ENCODE data around the gene C6orf136. TPM values are rescaled to one million over a fixed set of nuclear protein-coding genes. Genes with fewer than 3 reads are reported as not detected.

The C6orf136 gene
- total and polyA plus RNA-seq, 7 donors: 7.8 to 60.8 (median 36.7) TPM

GRCh38 chr6:30689985-30690384 is 43.1 kb downstream of the C6orf136 start:
- 45 to 72% methylated on average over 4 of the region's 4 CpGs for WGBS, 2 donors
- no peaks in the 10 kb centered on the region for H3K9me3 ChIP-seq
- no peak for DNase-seq
- no peak for TF ChIP-seq EP300 (IDR thresholded peaks at IDR 0.05)
- TF ChIP-seq POLR2A (IDR thresholded peaks at IDR 0.05): no peak
- TF ChIP-seq POLR2AphosphoS5 (IDR thresholded peaks at IDR 0.05): no peak
- TF ChIP-seq, protein P1, sequence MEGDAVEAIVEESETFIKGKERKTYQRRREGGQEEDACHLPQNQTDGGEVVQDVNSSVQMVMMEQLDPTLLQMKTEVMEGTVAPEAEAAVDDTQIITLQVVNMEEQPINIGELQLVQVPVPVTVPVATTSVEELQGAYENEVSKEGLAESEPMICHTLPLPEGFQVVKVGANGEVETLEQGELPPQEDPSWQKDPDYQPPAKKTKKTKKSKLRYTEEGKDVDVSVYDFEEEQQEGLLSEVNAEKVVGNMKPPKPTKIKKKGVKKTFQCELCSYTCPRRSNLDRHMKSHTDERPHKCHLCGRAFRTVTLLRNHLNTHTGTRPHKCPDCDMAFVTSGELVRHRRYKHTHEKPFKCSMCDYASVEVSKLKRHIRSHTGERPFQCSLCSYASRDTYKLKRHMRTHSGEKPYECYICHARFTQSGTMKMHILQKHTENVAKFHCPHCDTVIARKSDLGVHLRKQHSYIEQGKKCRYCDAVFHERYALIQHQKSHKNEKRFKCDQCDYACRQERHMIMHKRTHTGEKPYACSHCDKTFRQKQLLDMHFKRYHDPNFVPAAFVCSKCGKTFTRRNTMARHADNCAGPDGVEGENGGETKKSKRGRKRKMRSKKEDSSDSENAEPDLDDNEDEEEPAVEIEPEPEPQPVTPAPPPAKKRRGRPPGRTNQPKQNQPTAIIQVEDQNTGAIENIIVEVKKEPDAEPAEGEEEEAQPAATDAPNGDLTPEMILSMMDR (IDR thresholded peaks at IDR 0.05): no peak
- H3K4me3 ChIP-seq: peak overlapping the region in 3 of 4 donors; percentile 59 to 68 (median 62)
- peak overlapping the region; percentile 94 to 99 (median 98) for H3K27ac ChIP-seq
- intact Hi-C loops (cut with DNase I): no loop called here
- no peaks in the 10 kb centered on the region for H3K27me3 ChIP-seq
- H3K36me3 ChIP-seq: no peaks in the 10 kb centered on the region
- H3K4me1 ChIP-seq: peaks cover 0 to 51% (median 44%) of the 10 kb centered on the region in 4 donors

GRCh38 chr6:30690403-30691207 is 43.7 kb downstream of the C6orf136 start, which contains the start of gene NRM:
Gene NRM (minus strand): TSS chr6:30690984. CDS start chr6:30690974, 10 bp downstream.
- peaks cover 0 to 45% (median 38%) of the 10 kb centered on the region in 4 donors for H3K4me1 ChIP-seq
- TF ChIP-seq POLR2A (IDR thresholded peaks at IDR 0.05) (peak in 1 of 2 donors; percentile 30), EP300 (IDR thresholded peaks at IDR 0.05) (no peak), POLR2AphosphoS5 (IDR thresholded peaks at IDR 0.05) (peak; percentile 41 to 83 (median 76))
- TF ChIP-seq, protein P1 (IDR thresholded peaks at IDR 0.05): no peak
- H3K27me3 ChIP-seq: no peaks in the 10 kb centered on the region
- H3K27ac ChIP-seq: peak within 1 kb of the TSS; percentile 94 to 99 (median 98)
- peak; percentile 97 for DNase-seq
- H3K9me3 ChIP-seq: no peaks in the 10 kb centered on the region
- intact Hi-C loops (cut with DNase I): no loop called here
- WGBS, 2 donors: 1% methylated on average over 40 of the region's 40 CpGs
- no peaks in the 10 kb centered on the region for H3K36me3 ChIP-seq
- peak within 1 kb of the TSS; percentile 59 to 71 (median 65) for H3K4me3 ChIP-seq

- TF ChIP-seq POLR2AphosphoS5 (IDR thresholded peaks at IDR 0.05): no peak
- TF ChIP-seq, protein P1 (IDR thresholded peaks at IDR 0.05): no peak
- TF ChIP-seq POLR2A (IDR thresholded peaks at IDR 0.05): no peak
- intact Hi-C loops (cut with DNase I): no loop called here
- Histone ChIP-seq H3K4me1 (peaks cover 0 to 40% (median 33%) of the 10 kb centered on the region in 4 donors), H3K27ac (peak overlapping the region; percentile 94 to 99 (median 98)), H3K36me3 (no peaks in the 10 kb centered on the region), H3K27me3 (no peaks in the 10 kb centered on the region), H3K9me3 (no peaks in the 10 kb centered on the region), H3K4me3 (peak overlapping the region; percentile 59 to 71 (median 65))
- DNase-seq: no peak
- WGBS, 2 donors: 12 to 26% methylated on average over 8 of the region's 8 CpGs
Observed at GRCh38 chr6:30691208-30691847, 44.4 kb downstream of the C6orf136 start.

- intact Hi-C loops (cut with DNase I): no loop called here
- Histone ChIP-seq H3K4me3 (no peak overlapping the region), H3K4me1 (peaks cover 0 to 3% (median 1%) of the 10 kb centered on the region in 4 donors), H3K27me3 (no peaks in the 10 kb centered on the region), H3K36me3 (peaks cover 0 to 23% (median 0%) of the 10 kb centered on the region in 4 donors), H3K9me3 (no peaks in the 10 kb centered on the region), H3K27ac (no peak overlapping the region)
- WGBS, 2 donors: 92 to 97% methylated on average over 5 of the region's 5 CpGs
- TF ChIP-seq, protein P1 (IDR thresholded peaks at IDR 0.05): no peak
- DNase-seq: no peak
Observed at GRCh38 chr6:30696432-30696831, 49.5 kb downstream of the C6orf136 start.

All from sigmoid colon (tissue), 7 donors.